Osteoblast (primary cell): Measurements from ENCODE around the gene PTBP2. TPM values are rescaled to one million over a fixed set of nuclear protein-coding genes. Genes with fewer than 3 reads are reported as not detected.

Source experiments
- DNase-seq: peaks from one replicate; pipeline ENCODE4 v3.0.0; 2011; ENCODE audit warnings: low spot score, mixed read lengths; ENCODE audit not compliant: insufficient read length; ENCODE audit errors: missing footprints
- H2AFZ ChIP-seq: 2 replicates; pipeline ENCODE4 v1.6.0; 2011; ENCODE audit warnings: mild to moderate bottlenecking, low read length
- H3K27ac ChIP-seq: 2 replicates; pipeline ENCODE4 v1.5.1; 2011; ENCODE audit warnings: mild to moderate bottlenecking, low read depth, low read length, moderate library complexity
- H3K27me3 ChIP-seq: 2 replicates; pipeline ENCODE4 v1.6.0; 2012; ENCODE audit warnings: mild to moderate bottlenecking, control low read depth, inconsistent platforms, low read length, moderate library complexity; ENCODE audit not compliant: insufficient read depth
- H3K36me3 ChIP-seq: 2 replicates; pipeline ENCODE4 v1.5.1; 2011; ENCODE audit warnings: mild to moderate bottlenecking, low read length, control low read depth, moderate library complexity; ENCODE audit not compliant: insufficient read depth
- H3K4me1 ChIP-seq: 2 replicates; pipeline ENCODE4 v1.5.1; 2011; ENCODE audit warnings: mild to moderate bottlenecking, low read length, control low read depth, moderate library complexity; ENCODE audit not compliant: insufficient read depth
- H3K4me2 ChIP-seq: 2 replicates; pipeline ENCODE4 v1.6.0; 2011; ENCODE audit warnings: mild to moderate bottlenecking, low read length; ENCODE audit not compliant: insufficient read depth
- H3K4me3 ChIP-seq: fragments of 200-600 bp; sonication (generic); 3 replicates; pipeline ENCODE4 v1.5.1; 2012; ENCODE audit warnings: mild to moderate bottlenecking, low read length, inconsistent platforms; ENCODE audit not compliant: insufficient read depth
- H3K79me2 ChIP-seq: 2 replicates; pipeline ENCODE4 v1.6.0; 2012; ENCODE audit warnings: mild to moderate bottlenecking, low read length, control low read depth, inconsistent platforms; ENCODE audit not compliant: insufficient read depth
- H3K9me3 ChIP-seq: 2 replicates; pipeline ENCODE4 v1.5.1; 2011; ENCODE audit warnings: low read depth, low read length, control low read depth
- H4K20me1 ChIP-seq: 2 replicates; pipeline ENCODE4 v1.6.0; 2012; ENCODE audit warnings: mild to moderate bottlenecking, low read length, control low read depth; ENCODE audit not compliant: insufficient read depth
- total RNA-seq: library from RNA; depleted of rRNA; stranded (reverse); fragments of >200 nt; gene quantifications from 2 replicates; pipeline ENCODE4 v1.2.3, GENCODE V29; 2012
- TF ChIP-seq, protein P1 (sequence below): IDR thresholded peaks from 2 replicates; pipeline ENCODE4 v1.5.1; 2011; ENCODE audit warnings: mild to moderate bottlenecking, low read depth, low read length, moderate library complexity; ENCODE audit errors: extremely low read depth

The PTBP2 gene, protein sequence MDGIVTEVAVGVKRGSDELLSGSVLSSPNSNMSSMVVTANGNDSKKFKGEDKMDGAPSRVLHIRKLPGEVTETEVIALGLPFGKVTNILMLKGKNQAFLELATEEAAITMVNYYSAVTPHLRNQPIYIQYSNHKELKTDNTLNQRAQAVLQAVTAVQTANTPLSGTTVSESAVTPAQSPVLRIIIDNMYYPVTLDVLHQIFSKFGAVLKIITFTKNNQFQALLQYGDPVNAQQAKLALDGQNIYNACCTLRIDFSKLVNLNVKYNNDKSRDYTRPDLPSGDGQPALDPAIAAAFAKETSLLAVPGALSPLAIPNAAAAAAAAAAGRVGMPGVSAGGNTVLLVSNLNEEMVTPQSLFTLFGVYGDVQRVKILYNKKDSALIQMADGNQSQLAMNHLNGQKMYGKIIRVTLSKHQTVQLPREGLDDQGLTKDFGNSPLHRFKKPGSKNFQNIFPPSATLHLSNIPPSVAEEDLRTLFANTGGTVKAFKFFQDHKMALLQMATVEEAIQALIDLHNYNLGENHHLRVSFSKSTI
- total RNA-seq: 17.0 and 23.0 TPM in 2 replicates

GRCh38 chr1:96721416-96722160, at the start of gene PTBP2:
Gene PTBP2 (plus strand): TSS chr1:96721784. CDS start chr1:96721865, 81 bp downstream.
- H3K4me3 ChIP-seq: peak within 1 kb of the TSS; percentile 99
- H3K27ac ChIP-seq: peak within 1 kb of the TSS; percentile 90
- peaks cover 15% of the 10 kb centered on the region for H3K4me1 ChIP-seq
- H3K36me3 ChIP-seq: peaks cover 17% of the 10 kb centered on the region
- no peaks in the 10 kb centered on the region for H3K27me3 ChIP-seq
- TF ChIP-seq, protein P1, sequence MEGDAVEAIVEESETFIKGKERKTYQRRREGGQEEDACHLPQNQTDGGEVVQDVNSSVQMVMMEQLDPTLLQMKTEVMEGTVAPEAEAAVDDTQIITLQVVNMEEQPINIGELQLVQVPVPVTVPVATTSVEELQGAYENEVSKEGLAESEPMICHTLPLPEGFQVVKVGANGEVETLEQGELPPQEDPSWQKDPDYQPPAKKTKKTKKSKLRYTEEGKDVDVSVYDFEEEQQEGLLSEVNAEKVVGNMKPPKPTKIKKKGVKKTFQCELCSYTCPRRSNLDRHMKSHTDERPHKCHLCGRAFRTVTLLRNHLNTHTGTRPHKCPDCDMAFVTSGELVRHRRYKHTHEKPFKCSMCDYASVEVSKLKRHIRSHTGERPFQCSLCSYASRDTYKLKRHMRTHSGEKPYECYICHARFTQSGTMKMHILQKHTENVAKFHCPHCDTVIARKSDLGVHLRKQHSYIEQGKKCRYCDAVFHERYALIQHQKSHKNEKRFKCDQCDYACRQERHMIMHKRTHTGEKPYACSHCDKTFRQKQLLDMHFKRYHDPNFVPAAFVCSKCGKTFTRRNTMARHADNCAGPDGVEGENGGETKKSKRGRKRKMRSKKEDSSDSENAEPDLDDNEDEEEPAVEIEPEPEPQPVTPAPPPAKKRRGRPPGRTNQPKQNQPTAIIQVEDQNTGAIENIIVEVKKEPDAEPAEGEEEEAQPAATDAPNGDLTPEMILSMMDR: no peak
- peaks cover 8% of the 10 kb centered on the region for H4K20me1 ChIP-seq
- peak; percentile 97 for DNase-seq
- H2AFZ ChIP-seq: peak within 1 kb of the TSS; percentile 95
- no peaks in the 10 kb centered on the region for H3K9me3 ChIP-seq
- peaks cover 43% of the 10 kb centered on the region for H3K79me2 ChIP-seq
- peak within 1 kb of the TSS; percentile 100 for H3K4me2 ChIP-seq

- no peak overlapping the region for H3K4me2 ChIP-seq
- no peak overlapping the region for H3K4me3 ChIP-seq
- H3K79me2 ChIP-seq: no peaks in the 10 kb centered on the region
- peaks cover 1% of the 10 kb centered on the region for H3K9me3 ChIP-seq
- H3K36me3 ChIP-seq: no peaks in the 10 kb centered on the region
- H3K27ac ChIP-seq: no peak overlapping the region
- H4K20me1 ChIP-seq: no peaks in the 10 kb centered on the region
- H2AFZ ChIP-seq: no peak overlapping the region
- H3K4me1 ChIP-seq: peaks cover 7% of the 10 kb centered on the region
- TF ChIP-seq, protein P1: no peak
- H3K27me3 ChIP-seq: no peaks in the 10 kb centered on the region
- DNase-seq: no peak
Observed at GRCh38 chr1:96674915-96675314, 46.7 kb upstream of the PTBP2 start.

DNA sequence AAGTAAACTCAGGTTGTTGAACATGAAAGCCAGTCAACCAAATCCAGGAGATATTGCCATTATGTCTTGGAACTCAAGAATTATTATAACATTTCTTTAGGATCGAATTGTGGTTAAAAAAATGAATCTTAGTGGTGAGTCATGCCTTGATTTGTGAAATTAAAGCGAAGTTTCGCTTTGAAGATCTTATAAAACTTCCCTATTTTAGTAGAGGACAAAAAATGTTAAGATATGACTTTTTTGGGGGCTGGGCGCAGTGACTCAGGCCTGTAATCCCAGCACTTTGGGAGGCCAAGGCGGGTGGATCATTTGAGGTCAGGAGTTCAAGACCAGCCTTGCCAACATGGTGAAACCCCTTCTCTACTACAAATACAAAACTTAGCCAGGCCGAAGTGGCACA, 39.5 kb upstream of the PTBP2 start:
- H2AFZ ChIP-seq: no peak overlapping the region
- H3K4me3 ChIP-seq: no peak overlapping the region
- H3K79me2 ChIP-seq: no peaks in the 10 kb centered on the region
- H3K36me3 ChIP-seq: no peaks in the 10 kb centered on the region
- TF ChIP-seq, protein P1: no peak
- no peaks in the 10 kb centered on the region for H3K27me3 ChIP-seq
- no peaks in the 10 kb centered on the region for H3K4me1 ChIP-seq
- H3K4me2 ChIP-seq: no peak overlapping the region
- no peak overlapping the region for H3K27ac ChIP-seq
- no peaks in the 10 kb centered on the region for H4K20me1 ChIP-seq
- no peaks in the 10 kb centered on the region for H3K9me3 ChIP-seq
- DNase-seq: no peak

- no peaks in the 10 kb centered on the region for H3K4me1 ChIP-seq
- H3K79me2 ChIP-seq: no peaks in the 10 kb centered on the region
- H4K20me1 ChIP-seq: no peaks in the 10 kb centered on the region
- no peak overlapping the region for H3K4me2 ChIP-seq
- no peaks in the 10 kb centered on the region for H3K9me3 ChIP-seq
- no peaks in the 10 kb centered on the region for H3K27me3 ChIP-seq
- H3K27ac ChIP-seq: no peak overlapping the region
- H3K4me3 ChIP-seq: no peak overlapping the region
- DNase-seq: no peak
- no peak overlapping the region for H2AFZ ChIP-seq
- no peaks in the 10 kb centered on the region for H3K36me3 ChIP-seq
- TF ChIP-seq, protein P1: no peak
Observed at GRCh38 chr1:96683931-96684330, 37.7 kb upstream of the PTBP2 start.
